Posterior cingulate gyrus (tissue), 11 donors: Measurements from ENCODE around the gene SREBF2.

Experiments
- DNase-seq, 10 donors: peaks; one replicate each; pipeline versions ENCODE4 v3.0.0 to v3.0.0-alpha.2; 2020 to 2021; ENCODE audit warnings: mixed read lengths in 3 of 10
- intact Hi-C: fragments of 100-400 bp; cut with DNase I; formaldehyde crosslinking; loops from one replicate; pipeline ENCODE4 v1.15.1; 2023

Gene SREBF2

GRCh38 chr22:41870786-41871185 lies 37.9 kb downstream of the SREBF2 start:
- intact Hi-C loops: no loop called here

GRCh38 chr22:41873391-41873790 lies 40.5 kb downstream of the SREBF2 start:
- intact Hi-C loops: no loop called here
- DNase-seq: no peak

More at GRCh38 chr22:41870786-41871185, 37.9 kb downstream of the SREBF2 start:
- no peak for DNase-seq

GRCh38 chr22:41874090-41874489 lies 41.2 kb downstream of the SREBF2 start:
- intact Hi-C loops: no loop called here
- DNase-seq: no peak

GRCh38 chr22:41875531-41876270 lies 42.8 kb downstream of the SREBF2 start:
- DNase-seq: peak in 4 of 10 donors; percentile 28 to 83 (median 50)
- intact Hi-C loops: no loop called here

- intact Hi-C loops: no loop called here
- no peak for DNase-seq
Observed at GRCh38 chr22:41876275-41876674, 43.4 kb downstream of the SREBF2 start.

GRCh38 chr22:41876675-41877074 lies 43.8 kb downstream of the SREBF2 start:
- intact Hi-C loops: no loop called here
- DNase-seq: no peak

- intact Hi-C loops: no loop called here
- peak in 2 of 10 donors; percentile 79 to 82 for DNase-seq
Observed at GRCh38 chr22:41880653-41881052, 47.7 kb downstream of the SREBF2 start.

GRCh38 chr22:41883400-41883799 lies 50.5 kb downstream of the SREBF2 start:
- peak in 1 of 10 donors; percentile 4 for DNase-seq
- intact Hi-C loops: no loop called here

GRCh38 chr22:41885116-41885515 lies 52.2 kb downstream of the SREBF2 start:
- DNase-seq: no peak
- intact Hi-C loops: no loop called here

- intact Hi-C loops: no loop called here
Observed at GRCh38 chr22:41885516-41885915, 52.6 kb downstream of the SREBF2 start.

GRCh38 chr22:41888627-41889200 lies 55.8 kb downstream of the SREBF2 start:
- DNase-seq: no peak
- intact Hi-C loops: no loop called here

More at GRCh38 chr22:41885516-41885915, 52.6 kb downstream of the SREBF2 start:
- peak in 1 of 10 donors; percentile 3 for DNase-seq

- DNase-seq: peak in 2 of 10 donors; percentile 36 to 48
- intact Hi-C loops: no loop called here
Observed at GRCh38 chr22:41891407-41891806, 58.5 kb downstream of the SREBF2 start.

- intact Hi-C loops: no loop called here
- peak in 2 of 10 donors; percentile 29 to 55 for DNase-seq
Observed at GRCh38 chr22:41892721-41893120, 59.8 kb downstream of the SREBF2 start.

GRCh38 chr22:41893591-41894375 lies 60.9 kb downstream of the SREBF2 start:
- intact Hi-C loops: no loop called here
- DNase-seq: peak in 1 of 10 donors; percentile 25

GRCh38 chr22:41898645-41899044 lies 65.7 kb downstream of the SREBF2 start:
- intact Hi-C loops: no loop called here
- peak in 2 of 10 donors; percentile 40 to 69 for DNase-seq

- intact Hi-C loops: no loop called here
- no peak for DNase-seq
Observed at GRCh38 chr22:41899110-41899509, 66.2 kb downstream of the SREBF2 start.

GRCh38 chr22:41899992-41900651 lies 67.2 kb downstream of the SREBF2 start:
- DNase-seq: peak in 1 of 10 donors; percentile 67
- intact Hi-C loops: no loop called here

- peak in 2 of 10 donors; percentile 30 to 64 for DNase-seq
- intact Hi-C loops: no loop called here
Observed at GRCh38 chr22:41900652-41901312, 67.9 kb downstream of the SREBF2 start.

GRCh38 chr22:41902016-41902415 lies 69.1 kb downstream of the SREBF2 start:
- intact Hi-C loops: no loop called here
- DNase-seq: peak in 1 of 10 donors; percentile 69

GRCh38 chr22:41902932-41903421 lies 70.1 kb downstream of the SREBF2 start:
- intact Hi-C loops: no loop called here
- DNase-seq: peak in 4 of 10 donors; percentile 19 to 83 (median 54)
